ENCODE data around the gene HINT2. TPM values are rescaled to one million over a fixed set of nuclear protein-coding genes. Genes with fewer than 3 reads are reported as not detected.
A peak's percentile ranks its signal among the peaks of the same experiment; 100 is the strongest.

HINT2 gene
- total RNA-seq, 1 donor from 2014 or later = 49.7 TPM

- H3K36me3 Mint-ChIP-seq (ENCODE audit: low read depth) = no peaks in the 10 kb centered on the region
- intact Hi-C loops (cut with micrococcal nuclease) = no loop called here
- no peak overlapping the region for H3K4me3 Mint-ChIP-seq (ENCODE audit: low read depth)
- peaks cover 10% of the 10 kb centered on the region for H3K4me1 Mint-ChIP-seq (ENCODE audit: low read depth)
- DNase-seq (ENCODE audit: low spot score) = no peak
- H3K9me3 Mint-ChIP-seq = no peaks in the 10 kb centered on the region
- no peaks in the 10 kb centered on the region for H3K27me3 Mint-ChIP-seq (ENCODE audit: low read depth)
- H3K27ac Mint-ChIP-seq = no peak overlapping the region
These were observed 37.5 kb upstream of the HINT2 start for GRCh38 chr9:35852267-35852815.

GRCh38 chr9:35847792-35848572, 33.1 kb upstream of the HINT2 start:
- Mint-ChIP-seq H3K27ac (peak overlapping the region; percentile 18), H3K36me3 (ENCODE audit: low read depth) (no peaks in the 10 kb centered on the region), H3K9me3 (no peaks in the 10 kb centered on the region), H3K27me3 (ENCODE audit: low read depth) (no peaks in the 10 kb centered on the region), H3K4me1 (ENCODE audit: low read depth) (peaks cover 21% of the 10 kb centered on the region), H3K4me3 (ENCODE audit: low read depth) (no peak overlapping the region)
- intact Hi-C loops (cut with micrococcal nuclease) = no loop called here
- DNase-seq (ENCODE audit: low spot score) = no peak

GRCh38 chr9:35845824-35846771, 31.3 kb upstream of the HINT2 start:
- H3K4me1 Mint-ChIP-seq (ENCODE audit: low read depth) = peaks cover 23% of the 10 kb centered on the region
- H3K9me3 Mint-ChIP-seq = no peaks in the 10 kb centered on the region
- H3K36me3 Mint-ChIP-seq (ENCODE audit: low read depth) = no peaks in the 10 kb centered on the region
- H3K27me3 Mint-ChIP-seq (ENCODE audit: low read depth) = no peaks in the 10 kb centered on the region
- H3K27ac Mint-ChIP-seq = no peak overlapping the region
- intact Hi-C loops (cut with micrococcal nuclease) = no loop called here
- H3K4me3 Mint-ChIP-seq (ENCODE audit: low read depth) = no peak overlapping the region
- no peak for DNase-seq (ENCODE audit: low spot score)

- intact Hi-C loops (cut with micrococcal nuclease) = no loop called here
- no peak overlapping the region for H3K27ac Mint-ChIP-seq
- peaks cover 23% of the 10 kb centered on the region for H3K4me1 Mint-ChIP-seq (ENCODE audit: low read depth)
- H3K27me3 Mint-ChIP-seq (ENCODE audit: low read depth) = no peaks in the 10 kb centered on the region
- DNase-seq (ENCODE audit: low spot score) = no peak
- no peak overlapping the region for H3K4me3 Mint-ChIP-seq (ENCODE audit: low read depth)
- H3K9me3 Mint-ChIP-seq = no peaks in the 10 kb centered on the region
- no peaks in the 10 kb centered on the region for H3K36me3 Mint-ChIP-seq (ENCODE audit: low read depth)
These were observed 29.9 kb upstream of the HINT2 start for GRCh38 chr9:35844628-35845270.

- no peak overlapping the region for H3K27ac Mint-ChIP-seq
- no peaks in the 10 kb centered on the region for H3K27me3 Mint-ChIP-seq (ENCODE audit: low read depth)
These were observed 28.0 kb upstream of the HINT2 start for GRCh38 chr9:35842795-35843194.

GRCh38 chr9:35842020-35842745, 27.3 kb upstream of the HINT2 start:
- Mint-ChIP-seq H3K27me3 (ENCODE audit: low read depth) (no peaks in the 10 kb centered on the region), H3K36me3 (ENCODE audit: low read depth) (no peaks in the 10 kb centered on the region), H3K4me1 (ENCODE audit: low read depth) (peaks cover 14% of the 10 kb centered on the region), H3K9me3 (no peaks in the 10 kb centered on the region), H3K27ac (no peak overlapping the region), H3K4me3 (ENCODE audit: low read depth) (no peak overlapping the region)
- no peak for DNase-seq (ENCODE audit: low spot score)
- intact Hi-C loops (cut with micrococcal nuclease) = no loop called here

More at GRCh38 chr9:35842795-35843194, 28.0 kb upstream of the HINT2 start:
- intact Hi-C loops (cut with micrococcal nuclease) = no loop called here
- H3K9me3 Mint-ChIP-seq = no peaks in the 10 kb centered on the region
- DNase-seq (ENCODE audit: low spot score) = no peak
- H3K4me1 Mint-ChIP-seq (ENCODE audit: low read depth) = peaks cover 17% of the 10 kb centered on the region
- H3K4me3 Mint-ChIP-seq (ENCODE audit: low read depth) = no peak overlapping the region
- no peaks in the 10 kb centered on the region for H3K36me3 Mint-ChIP-seq (ENCODE audit: low read depth)

GRCh38 chr9:35841645-35841900, 26.7 kb upstream of the HINT2 start:
- DNase-seq (ENCODE audit: low spot score) = no peak
- intact Hi-C loops (cut with micrococcal nuclease) = no loop called here
- H3K36me3 Mint-ChIP-seq (ENCODE audit: low read depth) = no peaks in the 10 kb centered on the region
- H3K27ac Mint-ChIP-seq = no peak overlapping the region
- H3K4me1 Mint-ChIP-seq (ENCODE audit: low read depth) = peaks cover 14% of the 10 kb centered on the region
- H3K4me3 Mint-ChIP-seq (ENCODE audit: low read depth) = no peak overlapping the region
- no peaks in the 10 kb centered on the region for H3K9me3 Mint-ChIP-seq
- no peaks in the 10 kb centered on the region for H3K27me3 Mint-ChIP-seq (ENCODE audit: low read depth)

- Mint-ChIP-seq H3K4me1 (ENCODE audit: low read depth) (peaks cover 14% of the 10 kb centered on the region), H3K36me3 (ENCODE audit: low read depth) (no peaks in the 10 kb centered on the region), H3K9me3 (no peaks in the 10 kb centered on the region), H3K27me3 (ENCODE audit: low read depth) (no peaks in the 10 kb centered on the region), H3K4me3 (ENCODE audit: low read depth) (no peak overlapping the region), H3K27ac (no peak overlapping the region)
- no peak for DNase-seq (ENCODE audit: low spot score)
- intact Hi-C loops (cut with micrococcal nuclease) = no loop called here
These were observed 26.2 kb upstream of the HINT2 start for GRCh38 chr9:35840881-35841644.

GRCh38 chr9:35839926-35840325, 25.1 kb upstream of the HINT2 start:
- Mint-ChIP-seq H3K9me3 (no peaks in the 10 kb centered on the region), H3K4me1 (ENCODE audit: low read depth) (peaks cover 7% of the 10 kb centered on the region), H3K4me3 (ENCODE audit: low read depth) (no peak overlapping the region), H3K27me3 (ENCODE audit: low read depth) (no peaks in the 10 kb centered on the region), H3K36me3 (ENCODE audit: low read depth) (no peaks in the 10 kb centered on the region), H3K27ac (no peak overlapping the region)
- DNase-seq (ENCODE audit: low spot score) = no peak
- intact Hi-C loops (cut with micrococcal nuclease) = no loop called here

- DNase-seq (ENCODE audit: low spot score) = no peak
- Mint-ChIP-seq H3K27me3 (ENCODE audit: low read depth) (no peaks in the 10 kb centered on the region), H3K4me1 (ENCODE audit: low read depth) (no peaks in the 10 kb centered on the region), H3K9me3 (no peaks in the 10 kb centered on the region), H3K4me3 (ENCODE audit: low read depth) (no peak overlapping the region), H3K36me3 (ENCODE audit: low read depth) (no peaks in the 10 kb centered on the region), H3K27ac (no peak overlapping the region)
- intact Hi-C loops (cut with micrococcal nuclease) = no loop called here
These were observed 21.8 kb upstream of the HINT2 start for GRCh38 chr9:35836595-35836994.

GRCh38 chr9:35835766-35836165, 20.9 kb upstream of the HINT2 start:
- H3K27me3 Mint-ChIP-seq (ENCODE audit: low read depth) = no peaks in the 10 kb centered on the region
- intact Hi-C loops (cut with micrococcal nuclease) = no loop called here
- no peak for DNase-seq (ENCODE audit: low spot score)
- H3K4me1 Mint-ChIP-seq (ENCODE audit: low read depth) = no peaks in the 10 kb centered on the region
- H3K9me3 Mint-ChIP-seq = no peaks in the 10 kb centered on the region
- H3K4me3 Mint-ChIP-seq (ENCODE audit: low read depth) = no peak overlapping the region
- H3K36me3 Mint-ChIP-seq (ENCODE audit: low read depth) = no peaks in the 10 kb centered on the region
- H3K27ac Mint-ChIP-seq = no peak overlapping the region

- no peaks in the 10 kb centered on the region for H3K36me3 Mint-ChIP-seq (ENCODE audit: low read depth)
- intact Hi-C loops (cut with micrococcal nuclease) = no loop called here
- H3K9me3 Mint-ChIP-seq = no peaks in the 10 kb centered on the region
- no peak overlapping the region for H3K4me3 Mint-ChIP-seq (ENCODE audit: low read depth)
- H3K4me1 Mint-ChIP-seq (ENCODE audit: low read depth) = peaks cover 1% of the 10 kb centered on the region
- no peaks in the 10 kb centered on the region for H3K27me3 Mint-ChIP-seq (ENCODE audit: low read depth)
- H3K27ac Mint-ChIP-seq = no peak overlapping the region
- DNase-seq (ENCODE audit: low spot score) = no peak
These were observed 20.4 kb upstream of the HINT2 start for GRCh38 chr9:35835216-35835632.
